Ovary (tissue), 9 donors: ENCODE measurements around the gene PHACTR3. TPM values are rescaled to one million over a fixed set of nuclear protein-coding genes. Genes with fewer than 3 reads are reported as not detected.

Source experiments
- DNase-seq, 5 donors: peaks; one replicate each; pipeline ENCODE4 v3.0.0-alpha.2; 2019 to 2020
- H3K27ac ChIP-seq, 2 donors: fragments of 200-600 bp; one replicate each; pipeline versions ENCODE4 v1.5.1 to v1.8.0; 2019 to 2022
- H3K27me3 ChIP-seq: fragments of 200-600 bp; one replicate; pipeline ENCODE4 v1.8.0; 2022
- H3K36me3 ChIP-seq: fragments of 200-600 bp; sonication (generic); one replicate; pipeline ENCODE4 v1.5.1; 2019
- H3K4me1 ChIP-seq: one replicate; pipeline ENCODE4 v1.8.1; 2013; ENCODE audit warnings: mild to moderate bottlenecking, moderate library complexity; ENCODE audit not compliant: insufficient read depth
- H3K4me3 ChIP-seq: fragments of 200-600 bp; sonication (generic); one replicate; pipeline ENCODE4 v1.5.1; 2017
- H3K9me3 ChIP-seq, 2 donors: fragments of 200-600 bp in 1 of 2; sonication (generic) in 1 of 2; one replicate each; pipeline versions ENCODE4 v1.5.1 to v1.8.1; 2013 to 2019; ENCODE audit warnings: mild to moderate bottlenecking in 1 of 2, moderate library complexity in 1 of 2
- CTCF ChIP-seq, 3 donors: fragments of 450-650 bp in 2 of 3; fragments of 200-600 bp in 1 of 3; IDR thresholded peaks; one replicate each; pipeline versions ENCODE4 v1.5.1 to v1.8.0; 2016 to 2022; ENCODE audit warnings: antibody characterized with exemption in 3 of 3, mild to moderate bottlenecking in 1 of 3
- EP300 ChIP-seq: sonication (generic); formaldehyde crosslinking; IDR thresholded peaks from one replicate; pipeline ENCODE4 v1.6.1; 2017; ENCODE audit warnings: antibody characterized with exemption
- POLR2A ChIP-seq: fragments of 450-650 bp; IDR thresholded peaks from one replicate; pipeline ENCODE4 v1.6.1; 2017; ENCODE audit warnings: antibody characterized with exemption, mild to moderate bottlenecking, moderate library complexity
- WGBS, 3 donors: extraction: QIAGEN DNeasy Blood & Tissue Kit in 1 of 3; methylation state at CpG; one replicate each; pipeline versions ENCODE4 v1.1.5 to v1.1.7; 2013 to 2017; 5-methylcytosine and 5-hydroxymethylcytosine counted together
- intact Hi-C, 4 donors: fragments of 100-400 bp; cut with DNase I; formaldehyde crosslinking; loops; one replicate each; pipeline versions ENCODE4 v1.11.0 to v1.15.1; 2022 to 2023
- polyA plus RNA-seq, 2 donors: library from polyadenylated mRNA; stranded (reverse); fragments of 200-250 nt in 1 of 2; fragments of 350-450 nt in 1 of 2; fragmentation: Illumina TruSeq in 1 of 2; extraction: RNeasy Lipid Tissue Mini Kit (QIAGEN cat#74804) in 1 of 2; gene quantifications; one replicate each; pipeline ENCODE4 v1.2.3, GENCODE V29; 2013 to 2014
- total RNA-seq, 7 donors: library from RNA; depleted of rRNA in 2 of 7; stranded (reverse); fragments of >200 nt in 2 of 7; fragmentation: NEBNext Ultra II Directional in 3 of 7; extraction: Animal tissue kit (Norgen Biotek cat#: 25700) in 3 of 7; gene quantifications; one replicate each; pipeline versions ENCODE4 v1.1.0 to v1.2.4, GENCODE V29; 2016 to 2023
- donor health status: DM: no; HTN: no; CAD: no; lungs with moderate emphysema.
- donor health status: DM: no; HTN: no; CAD: no.
- donor health status: Bipolar disorder and iron deficiency.
- donor health status: DM: yes; HTN: yes; CAD: no.
- donor health status: DM: no; HTN: no; CAD: no.
- donor health status: DM: yes; HTN: yes; CAD: no.

PHACTR3 gene
- total and polyA plus RNA-seq, 9 donors: 5.7 to 19.0 (median 9.1) TPM

- no peaks in the 10 kb centered on the region for H3K27me3 ChIP-seq
- WGBS, 3 donors: 92 to 96% (median 93%) methylated on average over 13 of the region's 13 CpGs
- no peak for DNase-seq
- H3K4me3 ChIP-seq: no peak overlapping the region
- H3K36me3 ChIP-seq: no peaks in the 10 kb centered on the region
- no peaks in the 10 kb centered on the region for H3K9me3 ChIP-seq
- H3K4me1 ChIP-seq: peaks cover 4% of the 10 kb centered on the region
- no peak overlapping the region for H3K27ac ChIP-seq
- TF ChIP-seq CTCF (IDR thresholded peaks at IDR 0.05): no peak
- TF ChIP-seq POLR2A: no peak
- no peak for TF ChIP-seq EP300
- intact Hi-C loops: no loop called here
These were observed 124.5 kb downstream of the PHACTR3 start for GRCh38 chr20:59728722-59729430.

GRCh38 chr20:59729506-59729905, 125.2 kb downstream of the PHACTR3 start:
- intact Hi-C loops: no loop called here
- TF ChIP-seq EP300 (no peak), CTCF (IDR thresholded peaks at IDR 0.05) (no peak), POLR2A (no peak)
- WGBS, 3 donors: 94 to 99% (median 95%) methylated on average over 5 of the region's 5 CpGs
- Histone ChIP-seq H3K4me3 (no peak overlapping the region), H3K27ac (no peak overlapping the region), H3K27me3 (no peaks in the 10 kb centered on the region), H3K4me1 (peaks cover 4% of the 10 kb centered on the region), H3K36me3 (no peaks in the 10 kb centered on the region), H3K9me3 (no peaks in the 10 kb centered on the region)
- no peak for DNase-seq

- intact Hi-C loops: no loop called here
- no peaks in the 10 kb centered on the region for H3K27me3 ChIP-seq
- no peaks in the 10 kb centered on the region for H3K36me3 ChIP-seq
- peaks cover 4% of the 10 kb centered on the region for H3K4me1 ChIP-seq
- TF ChIP-seq CTCF (IDR thresholded peaks at IDR 0.05) (no peak), POLR2A (no peak), EP300 (no peak)
- WGBS, 3 donors: 91 to 94% (median 94%) methylated on average over 3 of the region's 3 CpGs
- H3K4me3 ChIP-seq: no peak overlapping the region
- no peak for DNase-seq
- H3K9me3 ChIP-seq: no peaks in the 10 kb centered on the region
- no peak overlapping the region for H3K27ac ChIP-seq
These were observed 126.4 kb downstream of the PHACTR3 start for GRCh38 chr20:59730722-59731121.

- WGBS, 3 donors: 78 to 90% (median 89%) methylated on average over 2 of the region's 2 CpGs
- Histone ChIP-seq H3K27ac (no peak overlapping the region), H3K9me3 (no peaks in the 10 kb centered on the region), H3K4me1 (peaks cover 2% of the 10 kb centered on the region), H3K27me3 (no peaks in the 10 kb centered on the region), H3K36me3 (no peaks in the 10 kb centered on the region), H3K4me3 (no peak overlapping the region)
- TF ChIP-seq POLR2A: no peak
- TF ChIP-seq CTCF (IDR thresholded peaks at IDR 0.05): no peak
- TF ChIP-seq EP300: no peak
- no peak for DNase-seq
- intact Hi-C loops: no loop called here
These were observed 127.0 kb downstream of the PHACTR3 start for GRCh38 chr20:59731376-59731775.
